K562 (cell line): ENCODE measurements around the gene PSMD8. TPM values are rescaled to one million over a fixed set of nuclear protein-coding genes. Genes with fewer than 3 reads are reported as not detected.

Experiments
- ATF7 ChIP-seq: fragments of 450-650 bp; IDR thresholded peaks from 2 replicates; pipeline ENCODE4 v1.7.1; 2014; ENCODE audit warnings: mild to moderate bottlenecking, moderate library complexity
- BRCA1 ChIP-seq, 2 experiments: fragments of 450-650 bp in 1 of 2; sonication (generic) in 1 of 2; formaldehyde crosslinking in 1 of 2; IDR thresholded peaks; 2 replicates each; pipeline versions ENCODE4 v1.5.0 to v1.6.1; 2017 to 2020; ENCODE audit warnings: mild to moderate bottlenecking in 1 of 2, missing genetic modification reagents in 1 of 2
- CBX3 ChIP-seq, 2 experiments: IDR thresholded peaks; 1 replicate in 1 of 2; 2 replicates in 1 of 2; pipeline ENCODE4 v1.6.1; 2012; ENCODE audit warnings: inconsistent platforms in 2 of 2, low read length in 2 of 2, borderline replicate concordance in 1 of 2, control low read depth in 1 of 2
- CREM ChIP-seq: IDR thresholded peaks from 2 replicates; pipeline ENCODE4 v1.6.1; 2014; ENCODE audit warnings: antibody characterized with exemption, low read depth
- CSDE1 ChIP-seq, 2 experiments: fragments of 450-650 bp; IDR thresholded peaks; 2 replicates each; pipeline ENCODE4 v1.6.1; 2016; ENCODE audit warnings: mild to moderate bottlenecking in 1 of 2
- E2F3 ChIP-seq: fragments of 250-450 bp; sonication (Bioruptor Pico); IDR thresholded peaks from 2 replicates; pipeline ENCODE4 v1.4.0; 2020; ENCODE audit warnings: mild to moderate bottlenecking
- EP400 ChIP-seq: fragments of 450-650 bp; IDR thresholded peaks from 2 replicates; pipeline ENCODE4 v1.6.1; 2017; ENCODE audit warnings: antibody characterized with exemption, mild to moderate bottlenecking, moderate library complexity
- FOXK2 ChIP-seq, 2 experiments: fragments of 450-650 bp; IDR thresholded peaks in 1 of 2; conservative IDR thresholded peaks in 1 of 2; 2 replicates each; pipeline ENCODE4 v1.6.1; 2016; ENCODE audit warnings: low read depth in 2 of 2, mild to moderate bottlenecking in 1 of 2
- FOXM1 ChIP-seq, 2 experiments: fragments of 450-650 bp in 1 of 2; sonication (generic) in 1 of 2; formaldehyde crosslinking in 1 of 2; IDR thresholded peaks; 2 replicates each; pipeline versions ENCODE4 v1.6.1 to v1.9.0; 2017 to 2022; ENCODE audit warnings: low read depth in 2 of 2, mild to moderate bottlenecking in 2 of 2, missing genetic modification reagents in 1 of 2, moderate library complexity in 1 of 2
- KLF13 ChIP-seq: fragments of 450-650 bp; IDR thresholded peaks from 2 replicates; pipeline ENCODE4 v1.6.1; 2016; ENCODE audit warnings: missing genetic modification characterization, low read depth, mild to moderate bottlenecking, missing compliant biosample characterization, moderate library complexity, borderline replicate concordance
- MCM3 ChIP-seq: fragments of 450-650 bp; IDR thresholded peaks from 2 replicates; pipeline ENCODE4 v1.6.1; 2016
- NFXL1 ChIP-seq: fragments of 450-650 bp; formaldehyde crosslinking; IDR thresholded peaks from 2 replicates; pipeline ENCODE4 v1.4.0; 2021; ENCODE audit warnings: mild to moderate bottlenecking
- PRPF4 ChIP-seq: fragments of 200-400 bp; formaldehyde crosslinking; IDR thresholded peaks from one replicate; pipeline ENCODE4 v1.6.1; 2017; ENCODE audit warnings: low read length, low read depth, mild to moderate bottlenecking; ENCODE audit not compliant: insufficient read depth, poor library complexity, severe bottlenecking
- SPI1 ChIP-seq: IDR thresholded peaks from 2 replicates; pipeline ENCODE4 v1.6.1; 2011; ENCODE audit warnings: low read depth, low read length, control low read depth, borderline replicate concordance
- SREBF1 ChIP-seq: fragments of 150-350 bp; IDR thresholded peaks from 2 replicates; pipeline ENCODE4 v1.6.1; 2014; ENCODE audit warnings: antibody characterized with exemption, low read depth, low read length, borderline replicate concordance
- ZFP1 ChIP-seq: fragments of 450-650 bp; formaldehyde crosslinking; IDR thresholded peaks from 2 replicates; pipeline ENCODE4 v1.4.0; 2020; ENCODE audit warnings: mild to moderate bottlenecking, mixed read lengths
- ZNF561 ChIP-seq: fragments of 450-650 bp; formaldehyde crosslinking; conservative IDR thresholded peaks from 2 replicates; pipeline ENCODE4 v1.4.0; 2020; ENCODE audit warnings: mild to moderate bottlenecking, moderate library complexity
- ZNF766 ChIP-seq: fragments of 200-800 bp; sonication (Bioruptor generic); conservative IDR thresholded peaks from 2 replicates; pipeline ENCODE4 v1.6.1; 2016; ENCODE audit warnings: missing genetic modification characterization, missing compliant biosample characterization
- ZNF778 ChIP-seq: fragments of 450-650 bp; formaldehyde crosslinking; IDR thresholded peaks from 2 replicates; pipeline ENCODE4 v1.4.0; 2020; ENCODE audit warnings: mild to moderate bottlenecking, moderate library complexity
- ZNF780A ChIP-seq: fragments of 250-450 bp; sonication (Bioruptor Pico); IDR thresholded peaks from 2 replicates; pipeline ENCODE4 v1.5.0; 2021; ENCODE audit warnings: mild to moderate bottlenecking
- ZSCAN29 ChIP-seq: fragments of 450-650 bp; IDR thresholded peaks from 2 replicates; pipeline ENCODE4 v1.6.1; 2017
- polyA plus RNA-seq, 8 experiments: library from polyadenylated mRNA; depleted of rRNA in 4 of 8; stranded (reverse) in 5 of 8; unstranded in 3 of 8; fragments of >200 nt; fragmentation: Nextera tagmentation in 2 of 8; fragmentation: Illumina TruSeq in 1 of 8; extraction: Ambion mirVana in 2 of 8; extraction: Trizol in 1 of 8; gene quantifications; 2 replicates each; pipeline versions ENCODE4 v1.2.1 to v1.2.3, GENCODE V29; 2011 to 2014; ENCODE audit warnings: inconsistent platforms in 1 of 8, missing spikeins in 1 of 8
- total RNA-seq, 7 experiments: library from RNA; depleted of rRNA in 6 of 7; stranded (reverse); fragments of >200 nt in 6 of 7; fragmentation: Illumina TruSeq in 2 of 7; extraction: Trizol in 2 of 7; gene quantifications; 2 replicates each; pipeline versions ENCODE4 v1.2.1 to v1.2.3, GENCODE V29; 2011 to 2021; ENCODE audit warnings: low replicate concordance in 1 of 7
- TF ChIP-seq, protein P1 (sequence below): conservative IDR thresholded peaks from 2 replicates; pipeline ENCODE4 v1.6.1; 2011; ENCODE audit warnings: low read depth, mild to moderate bottlenecking, low read length; ENCODE audit not compliant: control insufficient read depth
- TF ChIP-seq, protein P2 (sequence below): fragments of 250-450 bp; sonication (Bioruptor Pico); IDR thresholded peaks from 2 replicates; pipeline ENCODE4 v1.8.0; 2021; ENCODE audit warnings: moderate library complexity, mild to moderate bottlenecking, inconsistent platforms
- TF ChIP-seq, protein P3 (sequence below): fragments of 450-650 bp; IDR thresholded peaks from 2 replicates; pipeline ENCODE4 v1.6.1; 2018; ENCODE audit not compliant: partially characterized antibody

PSMD8 gene
- total and polyA plus RNA-seq, 9 of the 15 experiments (the other 6 are each of a cell fraction or from before 2014, with no cell fraction given) = 130 to 583 (median 315) TPM

DNA sequence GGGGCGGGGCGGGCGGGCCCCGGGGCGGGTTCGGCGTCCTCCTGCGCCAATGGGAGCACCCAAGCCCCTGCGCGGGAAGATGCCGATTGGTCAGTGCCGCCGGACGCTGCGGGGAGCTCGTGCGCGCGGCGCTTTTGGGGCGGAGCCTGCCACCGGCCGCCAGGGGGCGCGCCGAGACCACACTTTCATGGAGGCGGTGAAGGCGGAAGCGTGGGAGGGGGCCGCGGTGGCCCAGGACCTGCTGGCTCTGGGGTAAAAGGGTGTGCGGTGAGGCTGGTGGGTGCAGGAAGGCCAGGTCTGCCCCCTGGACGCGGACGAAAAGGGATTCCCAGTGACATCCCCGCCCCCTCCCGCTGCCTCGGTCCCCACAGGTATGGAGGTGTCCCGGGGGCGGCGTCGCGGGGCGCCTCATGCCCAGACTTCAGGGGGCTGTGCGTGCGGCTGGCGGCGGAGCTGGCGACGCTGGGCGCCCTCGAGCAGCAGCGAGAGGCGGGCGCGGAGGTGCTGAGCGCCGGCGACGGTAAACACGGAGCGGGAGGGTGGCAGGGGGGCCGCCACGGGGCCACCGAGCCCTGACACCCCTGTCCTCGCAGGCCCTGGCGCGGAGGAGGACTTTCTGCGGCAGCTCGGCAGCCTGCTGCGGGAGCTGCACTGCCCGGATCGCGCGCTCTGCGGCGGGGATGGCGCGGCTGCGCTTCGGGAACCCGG is 28.8 kb downstream of the PSMD8 start, which contains the start of gene FAM98C (continued):
- TF ChIP-seq ZNF780A = no peak
- TF ChIP-seq ZFP1 (CRISPR knock-in tag) = no peak
- TF ChIP-seq, protein P1, sequence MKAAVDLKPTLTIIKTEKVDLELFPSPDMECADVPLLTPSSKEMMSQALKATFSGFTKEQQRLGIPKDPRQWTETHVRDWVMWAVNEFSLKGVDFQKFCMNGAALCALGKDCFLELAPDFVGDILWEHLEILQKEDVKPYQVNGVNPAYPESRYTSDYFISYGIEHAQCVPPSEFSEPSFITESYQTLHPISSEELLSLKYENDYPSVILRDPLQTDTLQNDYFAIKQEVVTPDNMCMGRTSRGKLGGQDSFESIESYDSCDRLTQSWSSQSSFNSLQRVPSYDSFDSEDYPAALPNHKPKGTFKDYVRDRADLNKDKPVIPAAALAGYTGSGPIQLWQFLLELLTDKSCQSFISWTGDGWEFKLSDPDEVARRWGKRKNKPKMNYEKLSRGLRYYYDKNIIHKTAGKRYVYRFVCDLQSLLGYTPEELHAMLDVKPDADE = peak; percentile 17
- TF ChIP-seq KLF13 (tag) = peak; percentile 73; the same call in 1 of the 2 replicates
- no peak for TF ChIP-seq ZNF778
- no peak for TF ChIP-seq SREBF1
- TF ChIP-seq SPI1 = no peak
- no peak for TF ChIP-seq BRCA1 (IDR thresholded peaks at IDR 0.05)
- TF ChIP-seq BRCA1 (CRISPR knock-in tag; IDR thresholded peaks at IDR 0.05) = no peak
- TF ChIP-seq NFXL1 (CRISPR knock-in tag) = no peak
- peak; percentile 57; the same call in 1 of the 2 replicates for TF ChIP-seq CREM
- no peak; the same call in 1 of the 2 replicates for TF ChIP-seq ZNF766
- TF ChIP-seq ZSCAN29 = no peak
- TF ChIP-seq PRPF4 = peak; percentile 70
- TF ChIP-seq, protein P2, sequence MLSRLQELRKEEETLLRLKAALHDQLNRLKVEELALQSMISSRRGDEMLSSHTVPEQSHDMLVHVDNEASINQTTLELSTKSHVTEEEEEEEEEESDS (CRISPR knock-in tag) = no peak
- TF ChIP-seq CSDE1 (IDR thresholded peaks at IDR 0.05) = no peak; a peak in 1 of 4 replicates
- TF ChIP-seq, protein P3, sequence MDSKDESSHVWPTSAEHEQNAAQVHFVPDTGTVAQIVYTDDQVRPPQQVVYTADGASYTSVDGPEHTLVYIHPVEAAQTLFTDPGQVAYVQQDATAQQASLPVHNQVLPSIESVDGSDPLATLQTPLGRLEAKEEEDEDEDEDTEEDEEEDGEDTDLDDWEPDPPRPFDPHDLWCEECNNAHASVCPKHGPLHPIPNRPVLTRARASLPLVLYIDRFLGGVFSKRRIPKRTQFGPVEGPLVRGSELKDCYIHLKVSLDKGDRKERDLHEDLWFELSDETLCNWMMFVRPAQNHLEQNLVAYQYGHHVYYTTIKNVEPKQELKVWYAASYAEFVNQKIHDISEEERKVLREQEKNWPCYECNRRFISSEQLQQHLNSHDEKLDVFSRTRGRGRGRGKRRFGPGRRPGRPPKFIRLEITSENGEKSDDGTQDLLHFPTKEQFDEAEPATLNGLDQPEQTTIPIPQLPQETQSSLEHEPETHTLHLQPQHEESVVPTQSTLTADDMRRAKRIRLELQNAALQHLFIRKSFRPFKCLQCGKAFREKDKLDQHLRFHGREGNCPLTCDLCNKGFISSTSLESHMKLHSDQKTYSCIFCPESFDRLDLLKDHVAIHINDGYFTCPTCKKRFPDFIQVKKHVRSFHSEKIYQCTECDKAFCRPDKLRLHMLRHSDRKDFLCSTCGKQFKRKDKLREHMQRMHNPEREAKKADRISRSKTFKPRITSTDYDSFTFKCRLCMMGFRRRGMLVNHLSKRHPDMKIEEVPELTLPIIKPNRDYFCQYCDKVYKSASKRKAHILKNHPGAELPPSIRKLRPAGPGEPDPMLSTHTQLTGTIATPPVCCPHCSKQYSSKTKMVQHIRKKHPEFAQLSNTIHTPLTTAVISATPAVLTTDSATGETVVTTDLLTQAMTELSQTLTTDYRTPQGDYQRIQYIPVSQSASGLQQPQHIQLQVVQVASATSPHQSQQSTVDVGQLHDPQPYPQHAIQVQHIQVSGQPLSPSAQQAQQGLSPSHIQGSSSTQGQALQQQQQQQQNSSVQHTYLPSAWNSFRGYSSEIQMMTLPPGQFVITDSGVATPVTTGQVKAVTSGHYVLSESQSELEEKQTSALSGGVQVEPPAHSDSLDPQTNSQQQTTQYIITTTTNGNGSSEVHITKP = no peak
- TF ChIP-seq EP400 = peak; percentile 86; the same call in 1 of the 2 replicates
- TF ChIP-seq FOXM1 (IDR thresholded peaks at IDR 0.05; ENCODE audit: low read depth) = no peak
- TF ChIP-seq FOXM1 (CRISPR knock-in tag; IDR thresholded peaks at IDR 0.05; ENCODE audit: low read depth) = no peak
- no peak for TF ChIP-seq CBX3 (IDR thresholded peaks at IDR 0.05; ENCODE audit: borderline replicate concordance in 1 of 2, low read length in 2 of 2)
- TF ChIP-seq FOXK2 (conservative IDR thresholded peaks at IDR 0.05 in 1 of 2, IDR thresholded peaks at IDR 0.05 in 1 of 2; ENCODE audit: low read depth in 2 of 2) = no peak
- no peak for TF ChIP-seq ZNF561 (CRISPR knock-in tag)
- no peak for TF ChIP-seq MCM3
- no peak for TF ChIP-seq E2F3 (CRISPR knock-in tag)
- TF ChIP-seq ATF7 = peak; percentile 53; the same call in 1 of the 2 replicates
